ENCODE results near the gene HOXA3.

The HOXA3 gene

GRCh38 chr7:27189295-27189996, 37.1 kb upstream of the HOXA3 start:
- no peak for ATAC-seq
- no peak for DNase-seq

GRCh38 chr7:27188386-27189294, 36.3 kb upstream of the HOXA3 start:
- DNase-seq = no peak

GRCh38 chr7:27187475-27188385, 35.3 kb upstream of the HOXA3 start:
- DNase-seq = no peak

More at GRCh38 chr7:27188386-27189294, 36.3 kb upstream of the HOXA3 start:
- ATAC-seq = no peak

GRCh38 chr7:27186668-27187474, 34.5 kb upstream of the HOXA3 start:
- DNase-seq (no peak), ATAC-seq (no peak)

More at GRCh38 chr7:27187475-27188385, 35.3 kb upstream of the HOXA3 start:
- no peak for ATAC-seq

GRCh38 chr7:27185854-27186667, 33.7 kb upstream of the HOXA3 start:
- no peak for DNase-seq

GRCh38 chr7:27185013-27185853, 32.9 kb upstream of the HOXA3 start, which contains the start of gene HOXA11:
Gene HOXA11 (minus strand): TSS chr7:27185232. CDS start chr7:27185144, 88 bp downstream.
- ATAC-seq = no peak
- DNase-seq = no peak

More at GRCh38 chr7:27185854-27186667, 33.7 kb upstream of the HOXA3 start:
- no peak for ATAC-seq

- ATAC-seq (no peak), DNase-seq (no peak)
These were observed 32.1 kb upstream of the HOXA3 start for GRCh38 chr7:27184337-27185012.

GRCh38 chr7:27183682-27184336, 31.4 kb upstream of the HOXA3 start:
- ATAC-seq (no peak), DNase-seq (no peak)

- ATAC-seq = no peak
- DNase-seq = no peak
These were observed 30.7 kb upstream of the HOXA3 start for GRCh38 chr7:27182861-27183681.

- no peak for ATAC-seq
- no peak for DNase-seq
These were observed 30.0 kb upstream of the HOXA3 start for GRCh38 chr7:27182285-27182841.

GRCh38 chr7:27181795-27182275, 29.5 kb upstream of the HOXA3 start:
- ATAC-seq (no peak), DNase-seq (no peak)

GRCh38 chr7:27180431-27181420, 28.3 kb upstream of the HOXA3 start:
- DNase-seq (peak; percentile 2), ATAC-seq (no peak)

- DNase-seq = peak; percentile 75
- ATAC-seq = peak; percentile 46
These were observed 27.4 kb upstream of the HOXA3 start for GRCh38 chr7:27179503-27180430.

- DNase-seq = peak; percentile 0
- no peak for ATAC-seq
These were observed 26.6 kb upstream of the HOXA3 start for GRCh38 chr7:27179030-27179429.

All from stimulated activated naive CD8-positive, alpha-beta T cell treated with anti-CD3 and anti-CD28 coated beads, Interleukin-15, Interleukin-2, amounts not matched to agents 100 U/mL and 50 U/mL, for 24 hours (primary cell).